HL-60 (cell line): ENCODE measurements around the gene GFRA1.

Experiments used
- DNase-seq, 2 experiments: peaks; one replicate each; pipeline ENCODE4 v3.0.0-alpha.2; 2010 to 2020; ENCODE audit warnings: low read depth in 1 of 2, low spot score in 1 of 2
- H3K27ac ChIP-seq: fragments of 250-450 bp; sonication (Bioruptor Pico); replicated peaks from 2 replicates; pipeline ENCODE4 v1.5.1; 2020; ENCODE audit warnings: mild to moderate bottlenecking, moderate library complexity
- H3K27me3 ChIP-seq: fragments of 250-450 bp; sonication (Bioruptor Pico); 2 replicates; pipeline ENCODE4 v1.5.1; 2021; ENCODE audit warnings: mild to moderate bottlenecking, moderate library complexity; ENCODE audit not compliant: insufficient read depth, poor library complexity, severe bottlenecking
- H3K4me3 ChIP-seq: replicated peaks from 2 replicates; pipeline ENCODE4 v1.5.1; 2011; ENCODE audit warnings: mild to moderate bottlenecking, control low read depth, low read length; ENCODE audit not compliant: insufficient read depth
- GABPA ChIP-seq: IDR thresholded peaks from 2 replicates; pipeline ENCODE4 v1.6.1; 2012; ENCODE audit warnings: low read depth
- POLR2AphosphoS5 ChIP-seq: IDR thresholded peaks from 2 replicates; pipeline ENCODE4 v1.6.1; 2012; ENCODE audit warnings: low read depth
- SPI1 ChIP-seq: IDR thresholded peaks from 2 replicates; pipeline ENCODE4 v1.6.1; 2012; ENCODE audit warnings: low read depth, mild to moderate bottlenecking, borderline replicate concordance
- TF ChIP-seq, protein P1 (sequence below): IDR thresholded peaks from one replicate; pipeline ENCODE4 v1.5.1; 2011; ENCODE audit warnings: low read length, control low read depth, inconsistent platforms; ENCODE audit not compliant: insufficient read depth
- TF ChIP-seq, protein P2 (sequence below): IDR thresholded peaks from 2 replicates; pipeline ENCODE4 v1.6.1; 2012; ENCODE audit warnings: low read depth; ENCODE audit not compliant: insufficient replicate concordance

GFRA1 gene

DNA sequence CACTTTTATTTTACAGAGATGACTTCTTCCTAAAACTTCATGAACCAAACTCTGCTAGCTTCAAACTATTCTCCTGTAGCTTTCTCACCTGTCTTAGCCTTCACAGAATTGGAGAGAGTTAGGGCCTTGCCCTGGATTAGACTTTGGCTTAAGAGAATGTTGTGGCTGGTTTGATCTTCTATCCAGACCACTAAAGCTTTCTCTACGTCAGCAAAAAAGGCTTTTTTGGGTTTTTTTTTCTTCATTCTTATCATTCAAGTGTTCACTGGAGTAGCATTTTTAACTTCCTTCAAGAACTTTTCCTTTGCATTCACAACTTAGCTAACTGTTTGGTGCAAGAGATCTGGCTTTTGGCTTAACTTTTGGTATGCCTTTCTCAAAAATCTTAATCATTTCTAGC lies 31.9 kb upstream of the GFRA1 start:
- DNase-seq: no peak
- TF ChIP-seq GABPA (no peak), SPI1 (no peak), POLR2AphosphoS5 (no peak)
- TF ChIP-seq, protein P1, sequence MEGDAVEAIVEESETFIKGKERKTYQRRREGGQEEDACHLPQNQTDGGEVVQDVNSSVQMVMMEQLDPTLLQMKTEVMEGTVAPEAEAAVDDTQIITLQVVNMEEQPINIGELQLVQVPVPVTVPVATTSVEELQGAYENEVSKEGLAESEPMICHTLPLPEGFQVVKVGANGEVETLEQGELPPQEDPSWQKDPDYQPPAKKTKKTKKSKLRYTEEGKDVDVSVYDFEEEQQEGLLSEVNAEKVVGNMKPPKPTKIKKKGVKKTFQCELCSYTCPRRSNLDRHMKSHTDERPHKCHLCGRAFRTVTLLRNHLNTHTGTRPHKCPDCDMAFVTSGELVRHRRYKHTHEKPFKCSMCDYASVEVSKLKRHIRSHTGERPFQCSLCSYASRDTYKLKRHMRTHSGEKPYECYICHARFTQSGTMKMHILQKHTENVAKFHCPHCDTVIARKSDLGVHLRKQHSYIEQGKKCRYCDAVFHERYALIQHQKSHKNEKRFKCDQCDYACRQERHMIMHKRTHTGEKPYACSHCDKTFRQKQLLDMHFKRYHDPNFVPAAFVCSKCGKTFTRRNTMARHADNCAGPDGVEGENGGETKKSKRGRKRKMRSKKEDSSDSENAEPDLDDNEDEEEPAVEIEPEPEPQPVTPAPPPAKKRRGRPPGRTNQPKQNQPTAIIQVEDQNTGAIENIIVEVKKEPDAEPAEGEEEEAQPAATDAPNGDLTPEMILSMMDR: no peak
- TF ChIP-seq, protein P2, sequence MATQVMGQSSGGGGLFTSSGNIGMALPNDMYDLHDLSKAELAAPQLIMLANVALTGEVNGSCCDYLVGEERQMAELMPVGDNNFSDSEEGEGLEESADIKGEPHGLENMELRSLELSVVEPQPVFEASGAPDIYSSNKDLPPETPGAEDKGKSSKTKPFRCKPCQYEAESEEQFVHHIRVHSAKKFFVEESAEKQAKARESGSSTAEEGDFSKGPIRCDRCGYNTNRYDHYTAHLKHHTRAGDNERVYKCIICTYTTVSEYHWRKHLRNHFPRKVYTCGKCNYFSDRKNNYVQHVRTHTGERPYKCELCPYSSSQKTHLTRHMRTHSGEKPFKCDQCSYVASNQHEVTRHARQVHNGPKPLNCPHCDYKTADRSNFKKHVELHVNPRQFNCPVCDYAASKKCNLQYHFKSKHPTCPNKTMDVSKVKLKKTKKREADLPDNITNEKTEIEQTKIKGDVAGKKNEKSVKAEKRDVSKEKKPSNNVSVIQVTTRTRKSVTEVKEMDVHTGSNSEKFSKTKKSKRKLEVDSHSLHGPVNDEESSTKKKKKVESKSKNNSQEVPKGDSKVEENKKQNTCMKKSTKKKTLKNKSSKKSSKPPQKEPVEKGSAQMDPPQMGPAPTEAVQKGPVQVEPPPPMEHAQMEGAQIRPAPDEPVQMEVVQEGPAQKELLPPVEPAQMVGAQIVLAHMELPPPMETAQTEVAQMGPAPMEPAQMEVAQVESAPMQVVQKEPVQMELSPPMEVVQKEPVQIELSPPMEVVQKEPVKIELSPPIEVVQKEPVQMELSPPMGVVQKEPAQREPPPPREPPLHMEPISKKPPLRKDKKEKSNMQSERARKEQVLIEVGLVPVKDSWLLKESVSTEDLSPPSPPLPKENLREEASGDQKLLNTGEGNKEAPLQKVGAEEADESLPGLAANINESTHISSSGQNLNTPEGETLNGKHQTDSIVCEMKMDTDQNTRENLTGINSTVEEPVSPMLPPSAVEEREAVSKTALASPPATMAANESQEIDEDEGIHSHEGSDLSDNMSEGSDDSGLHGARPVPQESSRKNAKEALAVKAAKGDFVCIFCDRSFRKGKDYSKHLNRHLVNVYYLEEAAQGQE: no peak
- Histone ChIP-seq H3K27ac (no peak overlapping the region), H3K4me3 (no peak overlapping the region), H3K27me3 (no peaks in the 10 kb centered on the region)

DNA sequence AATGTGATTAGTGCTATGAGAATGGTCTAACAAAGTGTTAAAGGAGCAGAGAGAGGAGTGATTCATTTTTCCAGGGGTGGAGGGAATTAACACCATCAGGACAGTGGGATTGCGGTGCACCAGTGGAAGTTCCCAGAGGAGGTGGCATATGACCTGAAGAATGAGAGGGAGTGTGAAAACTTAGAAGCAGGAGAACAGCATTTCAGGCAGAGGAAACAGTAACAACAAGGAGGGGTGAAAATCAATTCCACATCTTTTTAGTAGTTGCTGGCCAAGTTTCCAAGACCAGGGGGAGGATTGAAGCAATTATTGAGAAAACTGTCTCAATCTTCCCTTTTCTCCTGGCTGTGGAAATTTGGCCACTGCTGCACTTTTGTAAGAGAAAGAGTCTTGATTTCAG lies 27.5 kb upstream of the GFRA1 start:
- TF ChIP-seq, protein P1: no peak
- TF ChIP-seq GABPA: no peak
- TF ChIP-seq POLR2AphosphoS5: no peak
- TF ChIP-seq SPI1: no peak
- TF ChIP-seq, protein P2: no peak
- no peak overlapping the region for H3K4me3 ChIP-seq
- no peak for DNase-seq
- H3K27ac ChIP-seq: no peak overlapping the region
- H3K27me3 ChIP-seq: no peaks in the 10 kb centered on the region

DNA sequence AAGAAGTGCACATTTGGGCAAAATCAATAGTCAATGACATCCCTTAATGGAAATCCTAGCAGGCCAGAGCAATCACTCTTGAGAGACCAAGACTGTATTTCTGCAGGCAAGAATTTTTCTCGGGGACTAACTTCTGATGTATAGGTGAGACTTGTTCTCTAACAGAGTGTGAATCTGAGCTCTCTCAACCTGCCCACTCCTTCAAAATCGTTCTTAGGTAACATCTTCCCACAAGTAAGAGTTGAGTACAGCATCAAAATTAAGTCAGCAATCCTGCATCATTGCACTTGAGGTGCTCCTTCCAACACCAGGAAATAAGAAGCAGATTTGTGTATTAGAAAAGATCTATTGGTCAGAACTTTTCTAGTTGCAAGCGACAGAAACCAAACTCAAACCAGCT lies 25.6 kb upstream of the GFRA1 start:
- TF ChIP-seq, protein P2: no peak
- no peak for TF ChIP-seq GABPA
- TF ChIP-seq SPI1: no peak
- TF ChIP-seq, protein P1: no peak
- no peak for TF ChIP-seq POLR2AphosphoS5
- no peak overlapping the region for H3K4me3 ChIP-seq
- no peaks in the 10 kb centered on the region for H3K27me3 ChIP-seq
- H3K27ac ChIP-seq: no peak overlapping the region
- no peak for DNase-seq
